Mesendoderm (in vitro differentiated cells): Measurements from ENCODE around the gene ACAA2.
"Not testable (repeated sequence)": the region's sequence is repeated elsewhere in the genome, so short reads cannot be mapped to it uniquely, and the experiment has no call there.

Experiments used
- DNase-seq: peaks from one replicate; pipeline ENCODE4 v3.0.0; 2013
- H2AK5ac ChIP-seq: 2 replicates; pipeline ENCODE4 v1.6.1; 2013; ENCODE audit warnings: low read length, inconsistent platforms
- H2BK120ac ChIP-seq: 2 replicates; pipeline ENCODE4 v1.6.1; 2013; ENCODE audit warnings: low read depth, mild to moderate bottlenecking, low read length, moderate library complexity, mixed read lengths
- H2BK15ac ChIP-seq: replicated peaks from 2 replicates; pipeline ENCODE4 v1.6.1; 2013; ENCODE audit warnings: low read depth, mild to moderate bottlenecking, moderate library complexity
- H2BK5ac ChIP-seq: 2 replicates; pipeline ENCODE4 v1.6.1; 2013; ENCODE audit warnings: low read length, inconsistent platforms
- H3K18ac ChIP-seq: 2 replicates; pipeline ENCODE4 v1.6.1; 2013; ENCODE audit warnings: mild to moderate bottlenecking, low read length, mixed read lengths
- H3K23ac ChIP-seq: one replicate; pipeline ENCODE4 v1.6.1; 2013; ENCODE audit warnings: low read length
- H3K27ac ChIP-seq: 2 replicates; pipeline ENCODE4 v1.5.1; 2013; ENCODE audit warnings: low read depth, mild to moderate bottlenecking, inconsistent platforms, low read length, moderate library complexity
- H3K27me3 ChIP-seq: 2 replicates; pipeline ENCODE4 v1.6.1; 2013; ENCODE audit warnings: low read length, control low read depth, mild to moderate bottlenecking, inconsistent platforms; ENCODE audit not compliant: insufficient read depth, poor library complexity
- H3K36me3 ChIP-seq: 2 replicates; pipeline ENCODE4 v1.6.1; 2013; ENCODE audit warnings: low read length, inconsistent platforms; ENCODE audit not compliant: control insufficient read depth, insufficient read depth
- H3K4ac ChIP-seq: one replicate; pipeline ENCODE4 v1.6.1; 2013; ENCODE audit warnings: low read depth, mild to moderate bottlenecking, low read length, moderate library complexity
- H3K4me1 ChIP-seq: 2 replicates; pipeline ENCODE4 v1.6.1; 2013; ENCODE audit warnings: low read depth, low read length, inconsistent platforms; ENCODE audit not compliant: control insufficient read depth
- H3K4me2 ChIP-seq: 2 replicates; pipeline ENCODE4 v1.6.1; 2013; ENCODE audit warnings: low read length
- H3K4me3 ChIP-seq: 2 replicates; pipeline ENCODE4 v1.5.1; 2013; ENCODE audit warnings: mild to moderate bottlenecking, low read length
- H3K56ac ChIP-seq: one replicate; pipeline ENCODE4 v1.6.1; 2013; ENCODE audit warnings: low read length
- H3K79me1 ChIP-seq: 2 replicates; pipeline ENCODE4 v1.6.1; 2013; ENCODE audit warnings: low read length, inconsistent platforms
- H3K79me2 ChIP-seq: 2 replicates; pipeline ENCODE4 v1.6.1; 2013; ENCODE audit warnings: mild to moderate bottlenecking, low read length; ENCODE audit not compliant: control insufficient read depth, insufficient read depth
- H3K9ac ChIP-seq: 2 replicates; pipeline ENCODE4 v1.6.1; 2013; ENCODE audit warnings: low read length, inconsistent platforms
- H4K5ac ChIP-seq: one replicate; pipeline ENCODE4 v1.6.1; 2013; ENCODE audit warnings: low read length
- H4K8ac ChIP-seq: one replicate; pipeline ENCODE4 v1.6.1; 2013; ENCODE audit warnings: low read depth, mild to moderate bottlenecking, control low read depth, low read length, moderate library complexity
- WGBS: extraction: QIAGEN DNeasy Blood & Tissue Kit; methylation state at CpG from one replicate; pipeline ENCODE4 v1.1.7; 2013; ENCODE audit warnings: low lambda C conversion rate, missing lambda C conversion rate; ENCODE audit not compliant: insufficient coverage; ENCODE audit errors: extremely low coverage; 5-methylcytosine and 5-hydroxymethylcytosine counted together

Gene ACAA2

GRCh38 chr18:49838381-49838780 lies 25.0 kb upstream of the ACAA2 start:
- no peak overlapping the region for H2AK5ac ChIP-seq
- no peak overlapping the region for H2BK120ac ChIP-seq
- H3K36me3 ChIP-seq: no peaks in the 10 kb centered on the region
- no CpG with 5 or more reads among the region's 4 CpGs for WGBS
- H3K9ac ChIP-seq: no peak overlapping the region
- no peak for DNase-seq
- no peak overlapping the region for H3K27ac ChIP-seq
- H3K79me2 ChIP-seq: no peaks in the 10 kb centered on the region
- H4K5ac ChIP-seq: no peak overlapping the region
- H3K4ac ChIP-seq: no peak overlapping the region
- no peak overlapping the region for H4K8ac ChIP-seq
- H2BK5ac ChIP-seq: no peak overlapping the region
- H3K23ac ChIP-seq: no peak overlapping the region
- H3K4me2 ChIP-seq: no peak overlapping the region
- H3K18ac ChIP-seq: no peak overlapping the region
- H3K4me1 ChIP-seq: no peaks in the 10 kb centered on the region
- no peak overlapping the region for H3K4me3 ChIP-seq
- H3K79me1 ChIP-seq: no peaks in the 10 kb centered on the region
- H3K27me3 ChIP-seq: no peaks in the 10 kb centered on the region
- no peak overlapping the region for H2BK15ac ChIP-seq
- H3K56ac ChIP-seq: no peak overlapping the region

GRCh38 chr18:49837889-49838288 lies 24.6 kb upstream of the ACAA2 start:
- no peak overlapping the region for H2BK15ac ChIP-seq
- H2BK5ac ChIP-seq: no peak overlapping the region
- no peak overlapping the region for H4K8ac ChIP-seq
- no peak overlapping the region for H3K4ac ChIP-seq
- H3K27ac ChIP-seq: no peak overlapping the region
- no peak overlapping the region for H3K23ac ChIP-seq
- no peak overlapping the region for H3K4me3 ChIP-seq
- no peak overlapping the region for H2AK5ac ChIP-seq
- H3K56ac ChIP-seq: no peak overlapping the region
- H4K5ac ChIP-seq: no peak overlapping the region
- no peaks in the 10 kb centered on the region for H3K79me1 ChIP-seq
- H3K18ac ChIP-seq: no peak overlapping the region
- H3K27me3 ChIP-seq: no peaks in the 10 kb centered on the region
- no peaks in the 10 kb centered on the region for H3K79me2 ChIP-seq
- no peak overlapping the region for H2BK120ac ChIP-seq
- H3K4me2 ChIP-seq: no peak overlapping the region
- H3K9ac ChIP-seq: no peak overlapping the region
- H3K4me1 ChIP-seq: no peaks in the 10 kb centered on the region
- no CpG with 5 or more reads among the region's 5 CpGs for WGBS
- DNase-seq: no peak
- no peaks in the 10 kb centered on the region for H3K36me3 ChIP-seq

- H2BK120ac ChIP-seq, H3K23ac ChIP-seq, H3K4me3 ChIP-seq, H3K4me1 ChIP-seq, H4K8ac ChIP-seq, H2AK5ac ChIP-seq, H3K36me3 ChIP-seq, H2BK15ac ChIP-seq, H3K27ac ChIP-seq, H3K9ac ChIP-seq, H3K27me3 ChIP-seq, H3K56ac ChIP-seq, H3K4ac ChIP-seq, H3K4me2 ChIP-seq, H3K79me2 ChIP-seq, H4K5ac ChIP-seq, H3K79me1 ChIP-seq, DNase-seq, H2BK5ac ChIP-seq, H3K18ac ChIP-seq: not testable (repeated sequence)
- no CpG with 5 or more reads among the region's 9 CpGs for WGBS
Measured at GRCh38 chr18:49837316-49837835, 24.0 kb upstream of the ACAA2 start.

GRCh38 chr18:49835405-49835804 lies 22.1 kb upstream of the ACAA2 start:
- no peak overlapping the region for H2BK120ac ChIP-seq
- H4K8ac ChIP-seq: no peak overlapping the region
- no peak overlapping the region for H3K23ac ChIP-seq
- H3K79me1 ChIP-seq: no peaks in the 10 kb centered on the region
- no CpG with 5 or more reads among the region's 2 CpGs for WGBS
- no peaks in the 10 kb centered on the region for H3K79me2 ChIP-seq
- H3K4ac ChIP-seq: no peak overlapping the region
- no peak overlapping the region for H3K4me3 ChIP-seq
- no peak overlapping the region for H3K56ac ChIP-seq
- no peaks in the 10 kb centered on the region for H3K36me3 ChIP-seq
- no peak overlapping the region for H3K27ac ChIP-seq
- no peak for DNase-seq
- H2BK15ac ChIP-seq: no peak overlapping the region
- H3K18ac ChIP-seq: no peak overlapping the region
- H3K4me1 ChIP-seq: no peaks in the 10 kb centered on the region
- H3K27me3 ChIP-seq: no peaks in the 10 kb centered on the region
- H4K5ac ChIP-seq: no peak overlapping the region
- H2BK5ac ChIP-seq: no peak overlapping the region
- no peak overlapping the region for H3K9ac ChIP-seq
- no peak overlapping the region for H2AK5ac ChIP-seq
- no peak overlapping the region for H3K4me2 ChIP-seq

GRCh38 chr18:49834258-49834657 lies 20.9 kb upstream of the ACAA2 start:
- Histone ChIP-seq H2BK15ac (no peak overlapping the region), H2BK120ac (no peak overlapping the region)

GRCh38 chr18:49833814-49834213 lies 20.5 kb upstream of the ACAA2 start:
- no peak overlapping the region for H2BK120ac ChIP-seq
- no peak overlapping the region for H3K27ac ChIP-seq
- WGBS: no CpG with 5 or more reads among the region's 4 CpGs
- H4K5ac ChIP-seq: no peak overlapping the region
- no peak for DNase-seq
- H3K36me3 ChIP-seq: no peaks in the 10 kb centered on the region
- no peak overlapping the region for H2BK5ac ChIP-seq
- no peaks in the 10 kb centered on the region for H3K79me2 ChIP-seq
- H3K18ac ChIP-seq: no peak overlapping the region
- no peak overlapping the region for H3K9ac ChIP-seq
- no peak overlapping the region for H3K56ac ChIP-seq
- no peaks in the 10 kb centered on the region for H3K27me3 ChIP-seq
- H3K4me2 ChIP-seq: no peak overlapping the region
- no peaks in the 10 kb centered on the region for H3K4me1 ChIP-seq
- no peak overlapping the region for H3K4me3 ChIP-seq
- no peaks in the 10 kb centered on the region for H3K79me1 ChIP-seq
- no peak overlapping the region for H3K4ac ChIP-seq
- H3K23ac ChIP-seq: no peak overlapping the region
- H4K8ac ChIP-seq: no peak overlapping the region
- no peak overlapping the region for H2BK15ac ChIP-seq
- H2AK5ac ChIP-seq: no peak overlapping the region

More at GRCh38 chr18:49834258-49834657, 20.9 kb upstream of the ACAA2 start:
- Histone ChIP-seq H3K36me3 (no peaks in the 10 kb centered on the region), H3K79me2 (no peaks in the 10 kb centered on the region), H3K27me3 (no peaks in the 10 kb centered on the region), H3K18ac (no peak overlapping the region), H2BK5ac (no peak overlapping the region), H3K4me3 (no peak overlapping the region), H3K9ac (no peak overlapping the region), H3K4ac (no peak overlapping the region), H3K4me2 (no peak overlapping the region), H3K23ac (no peak overlapping the region), H3K4me1 (no peaks in the 10 kb centered on the region), H3K27ac (no peak overlapping the region), H4K8ac (no peak overlapping the region), H4K5ac (no peak overlapping the region), H3K79me1 (no peaks in the 10 kb centered on the region), H3K56ac (no peak overlapping the region), H2AK5ac (no peak overlapping the region)
- no peak for DNase-seq
- no CpG with 5 or more reads among the region's 3 CpGs for WGBS
